HEK293 (cell line): Measurements from ENCODE around the gene OR51S1.

ENCODE experiments used
- CTCF ChIA-PET: fragments of 350-600 bp; formaldehyde crosslinking; extraction: SDS; loops from one replicate; lab custom pipeline; 2021; ENCODE audit warnings: antibody characterized with exemption; lab: Yijun Ruan, JAX
- POLR2A ChIA-PET: fragments of 300-600 bp; formaldehyde crosslinking; extraction: SDS; loops from one replicate; lab custom pipeline; 2020; ENCODE audit warnings: antibody characterized with exemption, inconsistent platforms; lab: Yijun Ruan, JAX
- H3K27ac ChIP-seq: fragments of 200-500 bp; sonication (Bioruptor generic); 2 replicates; pipeline ENCODE4 v1.5.1; 2014; ENCODE audit warnings: low read depth, low read length, control low read depth, inconsistent platforms; ENCODE audit errors: extremely low read depth
- H3K36me3 ChIP-seq, 2 experiments: fragments of 200-500 bp in 1 of 2; sonication (Bioruptor generic) in 1 of 2; 1 replicate in 1 of 2; 2 replicates in 1 of 2; pipeline ENCODE4 v1.5.1; 2014 to 2017; ENCODE audit warnings: inconsistent platforms in 2 of 2, low read length in 2 of 2; ENCODE audit not compliant: control insufficient read depth in 2 of 2, insufficient read depth in 1 of 2
- H3K4me1 ChIP-seq: fragments of 200-500 bp; sonication (Bioruptor generic); 2 replicates; pipeline ENCODE4 v1.5.1; 2014; ENCODE audit warnings: mild to moderate bottlenecking, low read length, inconsistent platforms; ENCODE audit not compliant: control insufficient read depth, insufficient read depth
- H3K4me3 ChIP-seq: 2 replicates; pipeline ENCODE4 v1.5.1; 2011; ENCODE audit warnings: low read depth, mild to moderate bottlenecking, control low read depth, low read length, moderate library complexity
- H3K9me3 ChIP-seq: fragments of 200-500 bp; sonication (Bioruptor generic); 2 replicates; pipeline ENCODE4 v1.5.1; 2014; ENCODE audit warnings: low read depth, low read length, inconsistent platforms; ENCODE audit not compliant: control insufficient read depth, insufficient read depth
- FEZF1 ChIP-seq: fragments of 450-650 bp; formaldehyde crosslinking; IDR thresholded peaks from 2 replicates; pipeline ENCODE4 v1.5.1; 2016; ENCODE audit warnings: missing biosample characterization, missing genetic modification characterization
- HOXC10 ChIP-seq: sonication (generic); formaldehyde crosslinking; IDR thresholded peaks from 2 replicates; pipeline ENCODE4 v1.8.1; 2023; ENCODE audit warnings: mild to moderate bottlenecking, missing genetic modification reagents
- KLF10 ChIP-seq: fragments of 450-650 bp; IDR thresholded peaks from 2 replicates; pipeline ENCODE4 v1.5.1; 2018; ENCODE audit warnings: missing biosample characterization, mild to moderate bottlenecking, missing genetic modification characterization
- REPIN1 ChIP-seq: fragments of 450-650 bp; formaldehyde crosslinking; IDR thresholded peaks from 2 replicates; pipeline ENCODE4 v1.5.1; 2017; ENCODE audit warnings: missing biosample characterization, missing genetic modification characterization, low read depth
- YY1 ChIP-seq: fragments of 450-650 bp; formaldehyde crosslinking; IDR thresholded peaks from 2 replicates; pipeline ENCODE4 v1.5.1; 2018; ENCODE audit warnings: missing biosample characterization, missing genetic modification characterization
- ZEB2 ChIP-seq: fragments of 450-650 bp; formaldehyde crosslinking; IDR thresholded peaks from 2 replicates; pipeline ENCODE4 v1.5.1; 2016; ENCODE audit warnings: missing biosample characterization, missing genetic modification characterization
- ZFP41 ChIP-seq: fragments of 450-650 bp; formaldehyde crosslinking; IDR thresholded peaks from 2 replicates; pipeline ENCODE4 v1.5.1; 2016; ENCODE audit warnings: missing biosample characterization, missing genetic modification characterization, borderline replicate concordance
- ZFP69B ChIP-seq: fragments of 450-650 bp; formaldehyde crosslinking; IDR thresholded peaks from 2 replicates; pipeline ENCODE4 v1.5.1; 2016; ENCODE audit warnings: missing biosample characterization, missing genetic modification characterization
- ZNF121 ChIP-seq: fragments of 450-650 bp; formaldehyde crosslinking; IDR thresholded peaks from 2 replicates; pipeline ENCODE4 v1.5.1; 2016; ENCODE audit warnings: missing biosample characterization, missing genetic modification characterization
- ZNF140 ChIP-seq: fragments of 450-650 bp; formaldehyde crosslinking; IDR thresholded peaks from 2 replicates; pipeline ENCODE4 v1.5.1; 2016; ENCODE audit warnings: missing biosample characterization, missing genetic modification characterization
- ZNF146 ChIP-seq: fragments of 450-650 bp; formaldehyde crosslinking; IDR thresholded peaks from 2 replicates; pipeline ENCODE4 v1.5.1; 2016; ENCODE audit warnings: missing biosample characterization, missing genetic modification characterization
- ZNF184 ChIP-seq: fragments of 450-650 bp; IDR thresholded peaks from 2 replicates; pipeline ENCODE4 v1.5.1; 2018; ENCODE audit warnings: missing biosample characterization, mild to moderate bottlenecking, missing genetic modification characterization
- ZNF324 ChIP-seq: fragments of 450-650 bp; formaldehyde crosslinking; IDR thresholded peaks from 2 replicates; pipeline ENCODE4 v1.5.1; 2016; ENCODE audit warnings: missing biosample characterization, missing genetic modification characterization
- ZNF341 ChIP-seq: fragments of 450-650 bp; formaldehyde crosslinking; IDR thresholded peaks from 2 replicates; pipeline ENCODE4; 2016; ENCODE audit warnings: low read depth, missing biosample characterization, missing genetic modification characterization
- ZNF544 ChIP-seq: fragments of 450-650 bp; formaldehyde crosslinking; IDR thresholded peaks from 2 replicates; pipeline ENCODE4 v1.5.0; 2017; ENCODE audit warnings: missing biosample characterization, missing genetic modification characterization
- ZNF677 ChIP-seq: fragments of 450-650 bp; IDR thresholded peaks from 2 replicates; pipeline ENCODE4 v1.5.0; 2018; ENCODE audit warnings: missing biosample characterization, mild to moderate bottlenecking, missing genetic modification characterization, moderate library complexity
- ZNF830 ChIP-seq: fragments of 450-650 bp; IDR thresholded peaks from 2 replicates; pipeline ENCODE4 v1.5.0; 2018; ENCODE audit warnings: missing biosample characterization, missing genetic modification characterization, low read depth, mild to moderate bottlenecking, moderate library complexity
- TF ChIP-seq, protein P1 (sequence below): fragments of 450-650 bp; formaldehyde crosslinking; IDR thresholded peaks from 2 replicates; pipeline ENCODE4 v1.5.1; 2016; ENCODE audit warnings: missing biosample characterization, missing genetic modification characterization
- TF ChIP-seq, protein P2 (sequence below): fragments of 450-650 bp; formaldehyde crosslinking; IDR thresholded peaks from 2 replicates; pipeline ENCODE4 v1.5.1; 2016; ENCODE audit warnings: missing biosample characterization, missing genetic modification characterization
- TF ChIP-seq, protein P3 (sequence below): fragments of 450-650 bp; IDR thresholded peaks from 2 replicates; pipeline ENCODE4 v1.5.1; 2018; ENCODE audit warnings: missing biosample characterization, missing genetic modification characterization
- TF ChIP-seq, protein P4 (sequence below): fragments of 450-650 bp; IDR thresholded peaks from 2 replicates; pipeline ENCODE4 v1.5.1; 2018; ENCODE audit warnings: missing biosample characterization, mild to moderate bottlenecking, missing genetic modification characterization

Gene OR51S1

DNA sequence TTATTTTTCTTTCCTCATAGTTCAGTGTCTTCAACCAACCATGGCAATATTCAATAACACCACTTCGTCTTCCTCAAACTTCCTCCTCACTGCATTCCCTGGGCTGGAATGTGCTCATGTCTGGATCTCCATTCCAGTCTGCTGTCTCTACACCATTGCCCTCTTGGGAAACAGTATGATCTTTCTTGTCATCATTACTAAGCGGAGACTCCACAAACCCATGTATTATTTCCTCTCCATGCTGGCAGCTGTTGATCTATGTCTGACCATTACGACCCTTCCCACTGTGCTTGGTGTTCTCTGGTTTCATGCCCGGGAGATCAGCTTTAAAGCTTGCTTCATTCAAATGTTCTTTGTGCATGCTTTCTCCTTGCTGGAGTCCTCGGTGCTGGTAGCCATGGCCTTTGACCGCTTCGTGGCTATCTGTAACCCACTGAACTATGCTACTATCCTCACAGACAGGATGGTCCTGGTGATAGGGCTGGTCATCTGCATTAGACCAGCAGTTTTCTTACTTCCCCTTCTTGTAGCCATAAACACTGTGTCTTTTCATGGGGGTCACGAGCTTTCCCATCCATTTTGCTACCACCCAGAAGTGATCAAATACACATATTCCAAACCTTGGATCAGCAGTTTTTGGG lies 33.0 kb upstream of the OR51S1 start, which contains the start of gene OR51T1:
TSS of gene OR51T1 (plus strand) at position 41 of the 641 bp plus-strand sequence. CDS start at position 41, 0 bp downstream.
- Histone ChIP-seq H3K4me3 (no peak within 1 kb of the TSS), H3K4me1 (no peaks in the 10 kb centered on the region), H3K9me3 (no peaks in the 10 kb centered on the region), H3K36me3 (no peaks in the 10 kb centered on the region), H3K27ac (no peak within 1 kb of the TSS)
- ChIA-PET CTCF (interaction anchor here (0.7 kb wide), 1 partner anchor 245 kb away, joined by 3 read pairs; the partner anchor contains the start of gene OR51D1), POLR2A (no interaction called here)
- TF ChIP-seq REPIN1 (tag by site-specific recombination) (no peak), YY1 (tag by site-specific recombination) (no peak), HOXC10 (CRISPR knock-in tag) (no peak), ZNF140 (tag by site-specific recombination) (no peak), KLF10 (tag by site-specific recombination) (no peak), FEZF1 (no peak), ZNF830 (tag by site-specific recombination) (no peak)
- TF ChIP-seq, protein P1, sequence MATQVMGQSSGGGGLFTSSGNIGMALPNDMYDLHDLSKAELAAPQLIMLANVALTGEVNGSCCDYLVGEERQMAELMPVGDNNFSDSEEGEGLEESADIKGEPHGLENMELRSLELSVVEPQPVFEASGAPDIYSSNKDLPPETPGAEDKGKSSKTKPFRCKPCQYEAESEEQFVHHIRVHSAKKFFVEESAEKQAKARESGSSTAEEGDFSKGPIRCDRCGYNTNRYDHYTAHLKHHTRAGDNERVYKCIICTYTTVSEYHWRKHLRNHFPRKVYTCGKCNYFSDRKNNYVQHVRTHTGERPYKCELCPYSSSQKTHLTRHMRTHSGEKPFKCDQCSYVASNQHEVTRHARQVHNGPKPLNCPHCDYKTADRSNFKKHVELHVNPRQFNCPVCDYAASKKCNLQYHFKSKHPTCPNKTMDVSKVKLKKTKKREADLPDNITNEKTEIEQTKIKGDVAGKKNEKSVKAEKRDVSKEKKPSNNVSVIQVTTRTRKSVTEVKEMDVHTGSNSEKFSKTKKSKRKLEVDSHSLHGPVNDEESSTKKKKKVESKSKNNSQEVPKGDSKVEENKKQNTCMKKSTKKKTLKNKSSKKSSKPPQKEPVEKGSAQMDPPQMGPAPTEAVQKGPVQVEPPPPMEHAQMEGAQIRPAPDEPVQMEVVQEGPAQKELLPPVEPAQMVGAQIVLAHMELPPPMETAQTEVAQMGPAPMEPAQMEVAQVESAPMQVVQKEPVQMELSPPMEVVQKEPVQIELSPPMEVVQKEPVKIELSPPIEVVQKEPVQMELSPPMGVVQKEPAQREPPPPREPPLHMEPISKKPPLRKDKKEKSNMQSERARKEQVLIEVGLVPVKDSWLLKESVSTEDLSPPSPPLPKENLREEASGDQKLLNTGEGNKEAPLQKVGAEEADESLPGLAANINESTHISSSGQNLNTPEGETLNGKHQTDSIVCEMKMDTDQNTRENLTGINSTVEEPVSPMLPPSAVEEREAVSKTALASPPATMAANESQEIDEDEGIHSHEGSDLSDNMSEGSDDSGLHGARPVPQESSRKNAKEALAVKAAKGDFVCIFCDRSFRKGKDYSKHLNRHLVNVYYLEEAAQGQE (tag by site-specific recombination), result no peak

DNA sequence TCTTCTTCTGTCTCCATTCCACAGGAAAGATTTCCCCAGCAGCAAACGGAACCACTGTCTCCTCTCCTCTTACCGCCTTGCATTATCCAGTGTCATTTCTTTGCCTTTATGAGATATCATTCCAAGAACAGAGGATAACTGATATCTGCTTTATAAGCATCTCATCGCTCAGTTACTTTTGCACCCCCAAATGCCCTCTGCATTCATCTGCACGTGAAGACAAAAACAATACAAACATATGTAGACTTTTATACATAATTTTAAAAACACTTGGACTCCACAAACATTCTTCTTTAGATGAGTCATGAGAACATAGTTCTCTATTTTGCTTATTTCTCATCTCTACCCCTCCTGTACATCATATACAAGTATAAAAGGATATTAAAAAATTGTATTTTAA lies 32.2 kb upstream of the OR51S1 start:
- no peaks in the 10 kb centered on the region for H3K36me3 ChIP-seq
- H3K27ac ChIP-seq, result no peak overlapping the region
- CTCF ChIA-PET, result interaction anchor here (0.7 kb wide), 1 partner anchor 244 kb away, joined by 3 read pairs; the partner anchor contains the start of gene OR51D1
- H3K4me3 ChIP-seq, result no peak overlapping the region
- POLR2A ChIA-PET, result no interaction called here
- no peaks in the 10 kb centered on the region for H3K9me3 ChIP-seq
- TF ChIP-seq ZFP41 (tag by site-specific recombination) (no peak), ZNF324 (tag by site-specific recombination) (no peak), ZNF677 (no peak), ZNF544 (tag by site-specific recombination) (no peak), ZNF146 (no peak), ZNF341 (tag by site-specific recombination) (no peak), ZFP69B (no peak), ZNF184 (tag by site-specific recombination) (no peak), ZNF121 (tag by site-specific recombination) (no peak), ZEB2 (no peak)
- TF ChIP-seq, protein P2, sequence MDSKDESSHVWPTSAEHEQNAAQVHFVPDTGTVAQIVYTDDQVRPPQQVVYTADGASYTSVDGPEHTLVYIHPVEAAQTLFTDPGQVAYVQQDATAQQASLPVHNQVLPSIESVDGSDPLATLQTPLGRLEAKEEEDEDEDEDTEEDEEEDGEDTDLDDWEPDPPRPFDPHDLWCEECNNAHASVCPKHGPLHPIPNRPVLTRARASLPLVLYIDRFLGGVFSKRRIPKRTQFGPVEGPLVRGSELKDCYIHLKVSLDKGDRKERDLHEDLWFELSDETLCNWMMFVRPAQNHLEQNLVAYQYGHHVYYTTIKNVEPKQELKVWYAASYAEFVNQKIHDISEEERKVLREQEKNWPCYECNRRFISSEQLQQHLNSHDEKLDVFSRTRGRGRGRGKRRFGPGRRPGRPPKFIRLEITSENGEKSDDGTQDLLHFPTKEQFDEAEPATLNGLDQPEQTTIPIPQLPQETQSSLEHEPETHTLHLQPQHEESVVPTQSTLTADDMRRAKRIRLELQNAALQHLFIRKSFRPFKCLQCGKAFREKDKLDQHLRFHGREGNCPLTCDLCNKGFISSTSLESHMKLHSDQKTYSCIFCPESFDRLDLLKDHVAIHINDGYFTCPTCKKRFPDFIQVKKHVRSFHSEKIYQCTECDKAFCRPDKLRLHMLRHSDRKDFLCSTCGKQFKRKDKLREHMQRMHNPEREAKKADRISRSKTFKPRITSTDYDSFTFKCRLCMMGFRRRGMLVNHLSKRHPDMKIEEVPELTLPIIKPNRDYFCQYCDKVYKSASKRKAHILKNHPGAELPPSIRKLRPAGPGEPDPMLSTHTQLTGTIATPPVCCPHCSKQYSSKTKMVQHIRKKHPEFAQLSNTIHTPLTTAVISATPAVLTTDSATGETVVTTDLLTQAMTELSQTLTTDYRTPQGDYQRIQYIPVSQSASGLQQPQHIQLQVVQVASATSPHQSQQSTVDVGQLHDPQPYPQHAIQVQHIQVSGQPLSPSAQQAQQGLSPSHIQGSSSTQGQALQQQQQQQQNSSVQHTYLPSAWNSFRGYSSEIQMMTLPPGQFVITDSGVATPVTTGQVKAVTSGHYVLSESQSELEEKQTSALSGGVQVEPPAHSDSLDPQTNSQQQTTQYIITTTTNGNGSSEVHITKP (tag by site-specific recombination), result no peak
- TF ChIP-seq, protein P3, sequence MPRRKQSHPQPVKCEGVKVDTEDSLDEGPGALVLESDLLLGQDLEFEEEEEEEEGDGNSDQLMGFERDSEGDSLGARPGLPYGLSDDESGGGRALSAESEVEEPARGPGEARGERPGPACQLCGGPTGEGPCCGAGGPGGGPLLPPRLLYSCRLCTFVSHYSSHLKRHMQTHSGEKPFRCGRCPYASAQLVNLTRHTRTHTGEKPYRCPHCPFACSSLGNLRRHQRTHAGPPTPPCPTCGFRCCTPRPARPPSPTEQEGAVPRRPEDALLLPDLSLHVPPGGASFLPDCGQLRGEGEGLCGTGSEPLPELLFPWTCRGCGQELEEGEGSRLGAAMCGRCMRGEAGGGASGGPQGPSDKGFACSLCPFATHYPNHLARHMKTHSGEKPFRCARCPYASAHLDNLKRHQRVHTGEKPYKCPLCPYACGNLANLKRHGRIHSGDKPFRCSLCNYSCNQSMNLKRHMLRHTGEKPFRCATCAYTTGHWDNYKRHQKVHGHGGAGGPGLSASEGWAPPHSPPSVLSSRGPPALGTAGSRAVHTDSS (tag by site-specific recombination), result no peak
- TF ChIP-seq, protein P4, sequence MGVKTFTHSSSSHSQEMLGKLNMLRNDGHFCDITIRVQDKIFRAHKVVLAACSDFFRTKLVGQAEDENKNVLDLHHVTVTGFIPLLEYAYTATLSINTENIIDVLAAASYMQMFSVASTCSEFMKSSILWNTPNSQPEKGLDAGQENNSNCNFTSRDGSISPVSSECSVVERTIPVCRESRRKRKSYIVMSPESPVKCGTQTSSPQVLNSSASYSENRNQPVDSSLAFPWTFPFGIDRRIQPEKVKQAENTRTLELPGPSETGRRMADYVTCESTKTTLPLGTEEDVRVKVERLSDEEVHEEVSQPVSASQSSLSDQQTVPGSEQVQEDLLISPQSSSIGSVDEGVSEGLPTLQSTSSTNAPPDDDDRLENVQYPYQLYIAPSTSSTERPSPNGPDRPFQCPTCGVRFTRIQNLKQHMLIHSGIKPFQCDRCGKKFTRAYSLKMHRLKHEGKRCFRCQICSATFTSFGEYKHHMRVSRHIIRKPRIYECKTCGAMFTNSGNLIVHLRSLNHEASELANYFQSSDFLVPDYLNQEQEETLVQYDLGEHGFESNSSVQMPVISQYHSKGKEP, result no peak
- H3K4me1 ChIP-seq, result no peaks in the 10 kb centered on the region
